GM21528 (cell line): ENCODE results near the gene SREBF2.
A peak's percentile ranks its signal among the peaks of the same experiment; 100 is the strongest.
"Not testable (repeated sequence)": the region's sequence is repeated elsewhere in the genome, so short reads cannot be mapped to it uniquely, and the experiment has no call there.

Experiments used
- ATAC-seq: cut with Tn5 transposase; IDR thresholded peaks from one replicate; pipeline ENCODE4 v1.9.1; 2021; ENCODE audit warnings: mild to moderate bottlenecking, moderate library complexity; ENCODE audit not compliant: unreplicated experiment, low FRiP score

Gene SREBF2

DNA sequence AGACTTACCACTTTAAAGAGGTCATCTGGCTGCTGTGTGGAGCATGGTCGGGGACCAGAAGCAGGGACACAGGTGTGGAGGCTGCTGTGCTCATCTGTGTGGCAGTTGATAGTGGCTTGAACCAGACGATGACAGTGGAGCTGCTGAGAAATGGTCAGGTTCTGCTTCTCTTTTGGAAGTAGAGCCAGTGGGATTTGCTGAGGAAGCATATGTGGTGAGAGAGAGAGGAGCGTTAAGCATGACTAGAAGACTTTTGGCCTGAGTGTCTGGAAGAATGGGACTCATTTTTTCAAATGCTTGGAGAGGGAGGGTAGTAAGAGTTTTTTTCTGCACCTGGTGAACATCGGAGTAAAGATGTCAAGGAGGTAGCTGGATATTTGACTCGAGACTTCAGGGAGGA lies 12.5 kb upstream of the SREBF2 start:
- ATAC-seq, result no peak

- ATAC-seq, result no peak
These were observed 11.2 kb upstream of the SREBF2 start for GRCh38 chr22:41821471-41822316.

DNA sequence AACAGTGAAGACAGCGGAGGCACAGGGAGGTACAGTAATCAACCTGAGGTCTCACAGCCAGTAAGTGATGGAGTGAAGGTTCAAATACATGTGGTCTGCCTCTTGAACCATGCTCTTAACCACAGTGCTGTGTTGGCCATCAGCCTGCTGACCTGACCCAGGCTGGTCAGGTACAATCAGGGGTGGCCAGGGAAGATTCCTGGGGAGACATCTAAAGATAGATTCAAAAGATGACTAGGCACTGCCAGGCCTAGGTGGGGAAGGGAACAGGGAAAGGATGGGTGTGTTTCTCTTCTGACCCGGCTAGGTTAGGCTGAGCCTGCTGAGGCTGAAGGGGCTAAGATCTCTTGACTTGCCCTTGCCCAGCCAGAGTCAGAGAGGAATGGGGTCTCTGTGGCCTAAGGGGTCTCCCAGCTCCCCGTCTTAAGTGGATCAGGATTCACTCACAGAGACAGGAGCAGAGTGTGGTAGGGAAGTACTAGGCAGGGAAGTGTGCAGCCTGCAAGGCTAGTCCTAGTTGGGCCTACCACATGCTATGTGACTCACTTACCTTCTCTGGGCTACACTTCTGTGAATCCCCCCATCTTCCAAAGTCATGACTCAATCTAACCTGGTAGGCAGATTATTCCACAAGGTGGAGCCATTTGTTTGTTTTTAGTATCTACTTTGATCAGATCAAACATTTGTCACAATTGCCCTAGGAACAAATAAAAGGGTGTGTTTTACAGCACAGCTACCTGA lies 10.4 kb upstream of the SREBF2 start:
- no peak for ATAC-seq

DNA sequence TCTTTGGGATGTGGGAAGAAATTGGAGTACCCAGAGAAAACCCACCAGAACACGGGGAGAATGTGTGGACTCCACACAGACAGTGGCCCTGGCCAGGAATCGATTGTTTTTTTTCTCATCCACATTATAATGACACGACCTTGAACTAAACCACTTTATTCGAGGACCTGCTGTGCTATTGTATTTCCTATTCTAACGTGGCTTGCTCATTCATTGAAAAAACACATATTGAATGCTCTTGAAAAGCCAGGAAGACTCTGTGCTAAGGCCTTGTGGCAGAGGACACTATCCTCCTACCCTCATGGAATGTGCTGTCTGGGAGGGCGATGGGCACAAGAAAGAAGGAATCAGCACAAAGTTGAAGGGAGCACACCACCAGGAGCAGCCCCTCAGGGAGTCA lies 9.1 kb upstream of the SREBF2 start:
- ATAC-seq, result no peak

GRCh38 chr22:41825376-41825775 lies 7.5 kb upstream of the SREBF2 start:
- no peak for ATAC-seq

DNA sequence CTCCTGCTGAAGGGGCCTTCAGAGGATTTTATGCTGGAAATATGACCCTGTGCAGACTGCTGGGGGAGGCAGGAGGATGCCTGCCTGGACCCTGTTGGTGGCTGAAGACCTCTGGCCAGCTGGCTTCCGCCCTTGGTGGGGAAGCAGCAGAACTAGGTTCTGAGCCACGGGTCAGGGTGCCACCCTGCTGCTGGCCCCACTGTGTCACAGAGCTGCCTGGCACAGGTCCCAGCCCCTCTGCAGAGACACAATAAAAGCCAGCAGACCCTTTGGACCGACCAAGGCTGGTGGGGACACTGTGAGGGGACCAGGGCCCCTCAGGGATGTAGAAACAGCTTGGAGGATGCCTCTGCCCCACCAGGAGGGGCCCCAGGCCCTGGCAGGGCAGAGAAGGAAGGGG lies 6.9 kb upstream of the SREBF2 start:
- no peak for ATAC-seq

DNA sequence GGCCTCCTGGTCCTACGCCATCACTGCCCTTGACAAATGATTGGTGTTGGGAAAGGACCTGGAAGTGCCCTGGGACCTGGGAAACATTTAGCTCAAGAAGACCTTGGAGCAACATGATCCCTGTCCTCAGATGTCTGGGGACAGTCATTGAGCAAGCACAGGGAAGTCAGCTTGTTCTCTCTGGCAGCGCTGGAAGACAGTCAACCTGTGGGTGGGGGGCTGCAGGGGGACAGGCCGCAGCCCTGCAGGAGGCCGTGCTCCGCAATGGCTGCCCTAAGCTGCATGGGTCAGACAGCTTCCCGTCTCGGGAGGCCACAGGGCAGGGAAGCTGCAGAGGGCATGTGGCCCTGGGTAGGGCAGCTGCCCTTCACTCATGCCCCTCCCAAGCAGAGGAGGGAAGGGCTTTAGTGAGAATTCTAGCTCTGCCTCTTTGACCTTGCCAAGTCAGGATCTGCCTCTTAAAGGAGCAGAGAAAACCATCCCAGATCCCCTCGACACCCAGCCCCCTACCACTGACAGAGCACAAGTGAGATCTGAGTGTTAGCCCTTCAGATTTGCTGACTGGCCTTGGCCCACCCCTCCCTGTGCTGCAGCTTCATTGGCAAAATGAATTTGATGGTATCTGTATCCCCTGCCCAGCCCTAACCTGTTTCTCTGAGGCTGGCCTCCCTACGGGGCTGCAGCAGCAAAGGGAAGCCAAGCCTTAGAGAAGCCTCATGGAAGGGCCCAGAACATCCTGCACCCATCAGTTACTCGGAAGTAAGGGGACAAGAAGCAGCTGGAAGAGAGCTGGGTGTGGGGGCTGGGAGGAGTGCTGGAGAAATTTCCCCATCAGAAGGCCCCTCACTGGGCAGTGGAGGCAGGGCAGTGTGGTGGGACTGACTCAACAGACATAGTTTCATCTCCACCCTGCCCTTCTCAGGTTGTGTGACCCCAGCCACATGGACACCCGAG lies 6.2 kb upstream of the SREBF2 start:
- ATAC-seq, result no peak

DNA sequence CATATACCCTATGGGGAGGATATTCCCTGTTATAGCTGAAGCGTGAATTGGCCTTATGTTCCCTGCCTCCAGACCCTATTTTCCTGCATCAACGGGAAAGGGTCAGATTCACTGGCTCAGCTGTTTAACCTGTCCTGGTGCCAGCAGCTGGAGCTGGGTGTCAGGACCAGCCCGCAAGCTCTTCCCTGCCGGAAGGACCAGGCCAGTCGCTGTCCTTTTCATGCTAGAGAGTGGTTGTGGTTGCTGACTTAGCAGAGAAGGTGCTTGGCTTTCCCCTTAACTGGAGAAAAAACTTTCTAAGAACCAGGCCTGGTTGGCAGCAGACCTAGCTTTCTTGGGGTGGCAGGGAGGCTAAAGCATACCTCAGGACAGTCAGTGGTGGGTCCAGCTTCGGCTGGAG lies 5.2 kb upstream of the SREBF2 start:
- no peak for ATAC-seq

DNA sequence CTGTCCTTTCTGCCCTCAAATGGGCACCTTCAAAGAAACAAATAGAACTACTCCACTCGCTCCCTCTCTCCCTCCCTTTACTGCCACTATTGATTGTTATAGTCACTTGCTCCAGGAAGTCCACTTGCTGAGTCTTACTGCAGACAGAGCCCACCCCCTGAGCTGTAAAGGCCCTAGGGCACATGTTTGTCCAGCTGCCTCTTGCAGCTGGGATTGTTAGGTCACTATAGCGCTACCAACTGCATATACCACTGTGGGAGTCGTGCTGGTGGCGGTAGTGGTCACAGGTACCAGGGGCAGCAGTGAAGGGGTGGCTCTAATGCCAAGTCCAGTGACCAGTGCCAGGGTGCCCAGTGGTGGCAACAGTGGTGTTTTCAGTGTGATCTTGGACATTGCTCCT lies 4.4 kb upstream of the SREBF2 start:
- ATAC-seq, result no peak

- ATAC-seq, result no peak
These were observed 2.7 kb upstream of the SREBF2 start for GRCh38 chr22:41830174-41830573.

DNA sequence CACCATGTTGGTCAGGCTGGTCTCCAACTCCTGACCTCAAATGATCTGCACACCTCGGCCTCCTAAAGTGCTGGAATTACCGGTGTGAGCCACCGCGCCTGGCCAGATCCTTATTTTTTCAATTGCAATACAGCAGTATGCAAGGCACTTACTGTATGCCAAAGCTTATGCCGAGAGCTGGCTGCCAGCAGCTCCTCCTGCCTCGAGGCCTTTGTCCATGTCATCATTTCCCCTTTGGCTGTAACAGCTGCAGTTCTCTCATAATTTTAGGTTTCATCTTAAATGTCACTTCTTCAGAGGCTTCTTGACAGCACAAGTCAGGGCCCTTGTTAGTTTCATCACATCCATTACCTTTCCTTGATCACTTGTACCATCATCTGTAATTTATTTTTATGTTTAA lies 1.5 kb upstream of the SREBF2 start:
- no peak for ATAC-seq

GRCh38 chr22:41831828-41832552 lies 915 bp upstream of the SREBF2 start:
- peak; percentile 2 for ATAC-seq

DNA sequence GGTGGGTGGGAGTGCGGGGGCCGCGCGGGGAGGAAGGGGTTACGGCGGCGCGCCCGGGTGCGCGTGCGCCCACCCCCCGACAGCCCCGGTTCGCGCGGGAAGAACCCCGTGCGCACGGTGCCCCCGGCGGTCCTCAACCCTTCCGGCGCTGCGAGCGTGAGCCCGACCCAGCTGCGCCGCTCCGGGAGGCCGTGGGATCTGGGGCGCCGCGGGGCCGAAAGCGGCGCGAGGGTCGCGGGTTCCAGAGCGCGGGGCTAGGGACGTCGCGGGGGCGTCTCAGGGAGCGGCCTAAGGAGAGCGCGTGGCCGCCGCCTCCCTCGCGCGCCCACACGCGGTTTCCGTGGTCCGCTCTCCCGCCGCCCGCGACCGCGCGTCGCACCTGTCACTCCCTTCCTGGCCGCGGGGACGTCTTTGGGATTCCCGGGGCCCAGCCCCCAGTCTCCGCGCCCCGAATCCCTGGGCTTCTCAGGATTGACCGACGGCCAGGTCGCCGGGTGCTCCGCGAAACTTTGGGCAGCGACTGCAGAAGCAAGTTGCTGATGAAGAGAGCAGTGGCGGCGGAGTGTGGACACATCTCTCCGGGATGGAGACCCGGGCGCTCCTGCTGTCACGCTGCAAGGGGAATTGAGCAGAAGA lies 582 bp downstream of the SREBF2 start:
- peak; percentile 25 for ATAC-seq

GRCh38 chr22:41834005-41834944 lies 1.4 kb downstream of the SREBF2 start:
- ATAC-seq, result no peak

GRCh38 chr22:41835462-41835861 lies 2.6 kb downstream of the SREBF2 start:
- not testable (repeated sequence) for ATAC-seq

DNA sequence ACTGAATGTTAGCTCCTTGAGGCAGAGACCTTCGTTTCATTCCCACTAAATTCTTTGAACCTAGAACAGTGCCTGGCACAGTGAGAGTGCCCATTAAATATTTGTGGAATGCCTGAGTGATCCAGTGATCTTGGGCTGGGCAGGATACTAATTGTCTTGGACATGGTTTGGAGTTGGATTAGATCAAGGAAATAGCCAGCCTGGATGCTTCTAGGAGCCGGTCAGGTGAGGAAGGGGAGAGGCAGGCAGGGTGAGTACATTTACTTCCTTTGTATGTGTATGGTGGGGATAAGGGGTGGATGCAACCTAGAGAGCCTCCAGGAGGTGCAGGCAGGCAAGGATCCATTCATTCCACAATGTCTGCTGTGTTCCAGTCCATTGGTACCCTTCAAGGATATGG lies 3.6 kb downstream of the SREBF2 start:
- no peak for ATAC-seq

GRCh38 chr22:41838842-41839618 lies 6.1 kb downstream of the SREBF2 start:
- ATAC-seq, result no peak

- ATAC-seq, result no peak
These were observed 7.3 kb downstream of the SREBF2 start for GRCh38 chr22:41840216-41840615.
